Panc1 (cell line): ENCODE data around the gene PFDN4. TPM values are rescaled to one million over a fixed set of nuclear protein-coding genes. Genes with fewer than 3 reads are reported as not detected.

Experiments used
- ATAC-seq: fragments of 200-7000 bp; cut with Tn5 transposase; 2 replicates; pipeline ENCODE4 v1.9.1; 2020; ENCODE audit warnings: mild to moderate bottlenecking, moderate library complexity
- BruUV-seq: library from RNA; stranded (reverse); fragments of 400-500 nt; replicated peaks from 2 replicates; lab custom pipeline; 2021; lab: Mats Ljungman, UMichigan
- CTCF ChIA-PET: fragments of 300-600 bp; sonication (Branson Sonifier 250); formaldehyde crosslinking; loops from one replicate; lab custom pipeline; 2022; ENCODE audit warnings: antibody characterized with exemption; lab: Charles Lee
- POLR2A ChIA-PET: fragments of 300-600 bp; sonication (Branson Sonifier 250); formaldehyde crosslinking; loops from one replicate; lab custom pipeline; 2022; ENCODE audit warnings: antibody characterized with exemption; lab: Charles Lee
- DNase-seq: peaks from one replicate; pipeline ENCODE4 v3.0.0-alpha.2; 2010; ENCODE audit warnings: low read depth, low spot score
- H3K27ac ChIP-seq: 2 replicates; pipeline ENCODE4 v1.5.1; 2011; ENCODE audit warnings: mild to moderate bottlenecking, low read length, inconsistent platforms
- H3K27me3 ChIP-seq: fragments of 200-500 bp; sonication (Bioruptor generic); 2 replicates; pipeline ENCODE4 v1.6.0; 2014; ENCODE audit warnings: low read length, inconsistent platforms; ENCODE audit not compliant: control insufficient read depth, insufficient read depth
- H3K36me3 ChIP-seq: fragments of 200-500 bp; sonication (Bioruptor generic); 2 replicates; pipeline ENCODE4 v1.5.1; 2014; ENCODE audit warnings: inconsistent platforms, mild to moderate bottlenecking, low read length, moderate library complexity; ENCODE audit not compliant: control insufficient read depth, insufficient read depth
- H3K4me1 ChIP-seq: 2 replicates; pipeline ENCODE4 v1.5.1; 2011; ENCODE audit warnings: inconsistent platforms, mild to moderate bottlenecking, low read length, moderate library complexity; ENCODE audit not compliant: control insufficient read depth, insufficient read depth
- H3K4me3 ChIP-seq, 2 experiments: 2 replicates each; pipeline ENCODE4 v1.5.1; 2011 to 2012; ENCODE audit warnings: low read depth in 2 of 2, low read length in 2 of 2, mild to moderate bottlenecking in 2 of 2, inconsistent platforms in 1 of 2, moderate library complexity in 1 of 2
- H3K9me3 ChIP-seq: fragments of 200-500 bp; sonication (Bioruptor generic); 2 replicates; pipeline ENCODE4 v1.5.1; 2014; ENCODE audit warnings: low read depth, mild to moderate bottlenecking, inconsistent platforms, low read length, moderate library complexity; ENCODE audit not compliant: control insufficient read depth, insufficient read depth
- CTCF ChIP-seq: fragments of 450-650 bp; IDR thresholded peaks from 2 replicates; pipeline ENCODE4 v1.5.1; 2017; ENCODE audit warnings: mild to moderate bottlenecking
- POLR2AphosphoS5 ChIP-seq: IDR thresholded peaks from 2 replicates; pipeline ENCODE4 v1.6.1; 2012; ENCODE audit warnings: mild to moderate bottlenecking, low read depth, low read length, moderate library complexity
- REST ChIP-seq, 2 experiments: IDR thresholded peaks; 2 replicates each; pipeline ENCODE4 v1.6.1; 2011 to 2012; ENCODE audit warnings: low read depth in 2 of 2, control low read depth in 1 of 2, low read length in 1 of 2, mild to moderate bottlenecking in 1 of 2, moderate library complexity in 1 of 2; ENCODE audit not compliant: insufficient read depth in 1 of 2
- SIN3A ChIP-seq: IDR thresholded peaks from 2 replicates; pipeline ENCODE4 v1.6.1; 2012; ENCODE audit warnings: low read depth, mild to moderate bottlenecking, low read length, moderate library complexity, borderline replicate concordance; ENCODE audit not compliant: insufficient read depth
- TCF7L2 ChIP-seq: IDR thresholded peaks from 2 replicates; pipeline ENCODE4 v1.6.1; 2011; ENCODE audit warnings: mild to moderate bottlenecking, low read depth, low read length, inconsistent platforms
- in situ Hi-C: cut with HindIII; loops from 2 replicates; pipeline ENCODE4 v1.10.0; 2016; ENCODE audit warnings: low sequenced_read_pairs, low pct_unique_long_range_greater_than_20kb
- intact Hi-C: fragments of 100-400 bp; cut with micrococcal nuclease; formaldehyde crosslinking; loops from one replicate; pipeline ENCODE4 v1.10.0; 2022; ENCODE audit not compliant: unreplicated experiment
- total RNA-seq: library from RNA; stranded (reverse); gene quantifications from one replicate; pipeline ENCODE4 v1.2.1, GENCODE V29; 2021; ENCODE audit not compliant: unreplicated experiment

The PFDN4 gene
- total RNA-seq, 1 experiment from 2014 or later = 48.2 TPM

GRCh38 chr20:54170026-54170471, 37.8 kb upstream of the PFDN4 start:
- peaks cover 18% of the 10 kb centered on the region for H3K27me3 ChIP-seq
- DNase-seq = no peak
- no peak overlapping the region for H3K4me3 ChIP-seq
- ChIA-PET CTCF (interaction anchor here (0.9 kb wide), 1 partner anchor 13 kb away, joined by 4 read pairs; no protein-coding TSS in a partner anchor), POLR2A (no interaction called here)
- H3K9me3 ChIP-seq = no peaks in the 10 kb centered on the region
- in situ Hi-C loops = no loop called here
- TF ChIP-seq SIN3A = no peak
- no peak for TF ChIP-seq REST (IDR thresholded peaks at IDR 0.05; ENCODE audit: insufficient read depth in 1 of 2, low read depth in 2 of 2, low read length in 1 of 2)
- no peak for TF ChIP-seq TCF7L2
- no peak for TF ChIP-seq POLR2AphosphoS5
- TF ChIP-seq CTCF = no peak
- H3K4me1 ChIP-seq = peaks cover 15% of the 10 kb centered on the region
- H3K27ac ChIP-seq = no peak overlapping the region
- intact Hi-C loops = no loop called here
- BruUV-seq = no TSS peak
- H3K36me3 ChIP-seq = no peaks in the 10 kb centered on the region
- no peak for ATAC-seq

GRCh38 chr20:54170963-54171362, 36.9 kb upstream of the PFDN4 start:
- intact Hi-C loops (no loop called here), in situ Hi-C loops (no loop called here)
- no peaks in the 10 kb centered on the region for H3K36me3 ChIP-seq
- ATAC-seq (no peak), DNase-seq (no peak)
- TF ChIP-seq CTCF (no peak), TCF7L2 (no peak), POLR2AphosphoS5 (no peak), REST (IDR thresholded peaks at IDR 0.05; ENCODE audit: insufficient read depth in 1 of 2, low read depth in 2 of 2, low read length in 1 of 2) (no peak), SIN3A (no peak)
- ChIA-PET POLR2A (no interaction called here), CTCF (no interaction called here)
- H3K27me3 ChIP-seq = peaks cover 18% of the 10 kb centered on the region
- H3K4me3 ChIP-seq = no peak overlapping the region
- no peaks in the 10 kb centered on the region for H3K9me3 ChIP-seq
- no TSS peak for BruUV-seq
- H3K4me1 ChIP-seq = peaks cover 15% of the 10 kb centered on the region
- H3K27ac ChIP-seq = no peak overlapping the region
